Stimulated activated naive CD8-positive, alpha-beta T cell treated with anti-CD3 and anti-CD28 coated beads, Interleukin-15, Interleukin-2, amounts not matched to agents 100 U/mL and 50 U/mL, for 24 hours (primary cell): ENCODE results near the gene S100A16.

Experiments
- ATAC-seq: fragments of 150-1000 bp; cut with Tn5 transposase; one replicate; pipeline ENCODE4 v1.10.0; 2021
- DNase-seq: peaks from one replicate; pipeline ENCODE4 v3.0.0; 2021

Gene S100A16

GRCh38 chr1:153636312-153636711 is 23.4 kb upstream of the S100A16 start:
- DNase-seq (no peak), ATAC-seq (no peak)

DNA sequence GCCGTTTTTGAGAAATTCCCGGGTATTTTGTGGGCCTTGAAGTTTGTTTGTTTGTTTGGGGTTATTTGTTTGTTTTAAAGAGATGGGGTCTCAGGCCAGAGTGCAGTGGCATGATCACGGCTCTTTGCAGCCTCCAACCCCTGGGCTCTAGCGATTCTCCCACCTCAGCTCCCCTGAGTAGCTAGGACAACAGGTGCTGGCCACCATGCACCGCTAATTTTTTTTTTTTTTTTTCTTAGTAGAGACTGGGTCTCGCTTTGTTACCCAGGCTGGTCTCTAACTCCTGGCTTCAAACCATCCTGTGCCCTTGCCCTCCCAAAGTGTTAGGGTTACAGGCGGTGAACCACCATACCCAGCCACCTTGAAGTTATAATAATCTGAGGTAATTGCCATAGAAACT is 22.9 kb upstream of the S100A16 start:
- no peak for ATAC-seq

GRCh38 chr1:153633754-153634665 is 21.1 kb upstream of the S100A16 start, which contains the start of gene CHTOP:
Gene CHTOP (plus strand): TSS chr1:153634066. CDS start chr1:153636589, 2,523 bp downstream.
- ATAC-seq (peak; percentile 91), DNase-seq (peak; percentile 96)

More for the DNA sequence above, 22.9 kb upstream of the S100A16 start:
- DNase-seq: no peak

DNA sequence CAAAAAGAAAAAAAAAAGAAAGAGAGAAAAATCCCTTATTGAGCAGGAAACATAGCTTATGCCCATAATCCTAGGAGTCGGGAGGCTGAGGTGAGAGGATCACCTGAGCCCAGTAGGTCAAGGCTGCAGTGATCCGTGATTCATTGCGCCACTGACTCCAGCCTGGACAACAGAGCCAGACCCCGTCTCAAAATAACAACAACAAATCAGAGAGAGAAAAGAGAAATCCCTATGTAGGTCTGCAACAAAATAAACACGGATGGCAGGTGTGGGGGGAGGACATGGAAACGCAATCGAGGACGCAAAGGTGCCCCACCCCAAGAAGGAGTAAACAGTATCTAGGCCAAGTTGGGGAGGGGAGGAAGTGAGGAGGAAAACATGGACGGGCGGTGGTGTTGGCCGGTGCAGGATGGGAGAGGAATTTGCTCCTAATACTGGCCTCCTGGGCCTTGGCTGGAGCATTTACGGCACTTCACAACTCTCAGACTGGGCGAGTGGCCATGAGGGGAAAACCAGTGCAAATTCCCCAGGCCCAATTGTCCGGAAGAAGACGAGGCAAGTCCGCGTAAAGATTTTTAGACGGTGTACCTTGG is 20.3 kb upstream of the S100A16 start:
- no peak for DNase-seq
- no peak for ATAC-seq

DNA sequence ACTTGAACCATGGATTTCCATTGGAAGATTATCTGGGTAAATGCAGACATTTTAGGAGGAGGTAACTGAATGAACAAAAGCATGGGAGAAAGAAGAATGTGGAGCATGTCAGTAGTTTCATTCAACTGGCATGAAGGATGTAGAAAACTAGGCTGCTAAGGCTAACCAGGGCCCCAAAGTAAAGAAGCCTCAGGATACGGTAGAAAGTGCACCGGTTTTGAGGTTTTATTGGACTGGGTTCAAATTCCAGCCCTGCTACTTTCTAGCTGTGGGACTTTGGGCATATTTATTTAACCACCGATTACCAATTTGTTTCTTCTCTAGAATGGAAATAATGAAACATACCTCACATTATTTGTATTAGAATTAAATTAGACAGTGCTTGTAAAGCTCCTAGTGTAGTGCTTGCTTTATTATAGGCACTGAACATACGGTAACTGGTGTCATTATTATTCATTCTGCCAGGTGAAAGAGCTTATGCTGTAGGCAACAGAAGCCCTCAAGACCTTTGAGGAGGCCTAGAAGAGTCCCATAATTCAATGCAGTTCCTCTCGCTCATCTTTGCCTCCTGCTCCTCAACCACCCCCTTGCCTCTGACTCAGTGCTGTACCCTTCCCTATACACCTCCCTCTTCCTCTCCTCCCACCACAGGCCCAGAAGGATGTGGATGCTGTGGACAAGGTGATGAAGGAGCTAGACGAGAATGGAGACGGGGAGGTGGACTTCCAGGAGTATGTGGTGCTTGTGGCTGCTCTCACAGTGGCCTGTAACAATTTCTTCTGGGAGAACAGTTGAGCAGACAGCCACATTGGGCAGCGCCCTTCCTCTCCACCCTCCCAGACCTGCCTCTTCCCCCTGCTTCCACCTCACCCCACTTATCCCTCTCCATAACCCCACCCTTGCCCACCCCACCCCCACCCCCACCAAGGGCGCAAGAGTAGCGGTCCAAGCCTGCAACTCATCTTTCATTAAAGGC is 18.4 kb upstream of the S100A16 start:
- DNase-seq (peak; percentile 25), ATAC-seq (peak; percentile 11)

DNA sequence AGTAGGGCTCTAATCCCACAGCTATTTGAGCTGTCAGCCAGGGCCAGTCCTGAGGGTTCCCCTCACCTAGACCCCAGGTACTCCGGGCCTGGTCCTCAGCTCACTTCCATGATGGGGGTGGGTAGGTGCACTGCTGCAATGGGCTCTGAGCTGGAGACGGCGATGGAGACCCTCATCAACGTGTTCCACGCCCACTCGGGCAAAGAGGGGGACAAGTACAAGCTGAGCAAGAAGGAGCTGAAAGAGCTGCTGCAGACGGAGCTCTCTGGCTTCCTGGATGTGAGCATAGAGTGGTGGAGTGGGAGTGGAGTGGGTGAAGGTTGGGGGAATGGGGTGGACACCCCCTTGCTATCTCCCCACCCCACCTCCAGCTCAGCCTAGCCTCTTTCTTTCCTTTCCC is 17.4 kb upstream of the S100A16 start:
- DNase-seq: no peak
- no peak for ATAC-seq

DNA sequence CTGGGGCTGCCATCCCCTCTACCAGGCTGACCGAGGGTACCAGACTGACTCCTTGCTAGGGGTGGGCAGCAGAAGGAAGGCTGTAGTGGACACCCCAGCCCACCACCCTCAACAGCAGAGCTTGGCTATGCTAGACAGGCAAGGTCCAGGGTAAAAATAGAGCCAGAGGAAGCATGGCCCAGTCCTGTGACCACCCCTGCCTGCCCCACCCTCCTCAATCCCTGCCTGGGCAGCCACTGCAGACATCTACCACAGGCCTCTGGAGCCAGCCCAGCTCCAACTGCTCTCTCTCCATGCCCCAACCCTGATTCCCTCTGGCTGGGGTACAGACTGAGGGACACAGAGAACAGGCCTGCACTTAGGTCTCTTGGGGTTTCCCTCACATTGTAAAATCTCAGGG is 17.0 kb upstream of the S100A16 start:
- no peak for DNase-seq
- ATAC-seq: no peak

DNA sequence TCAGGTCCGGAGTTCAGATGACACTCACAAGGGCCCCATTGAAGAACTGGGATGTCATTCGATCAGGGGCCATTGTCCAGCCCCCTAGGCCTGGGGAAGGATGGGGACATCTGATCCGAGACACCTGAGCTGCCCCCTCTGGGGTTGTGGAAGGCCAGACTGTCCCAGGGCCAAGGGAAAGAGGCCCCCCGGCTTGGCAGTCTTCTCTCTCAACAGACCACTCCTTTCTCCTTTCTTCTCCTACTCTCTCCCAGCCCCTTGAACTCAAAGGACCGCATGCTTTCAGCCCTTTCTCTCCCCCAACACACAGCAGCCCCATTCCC is 16.4 kb upstream of the S100A16 start:
- ATAC-seq (no peak), DNase-seq (no peak)

GRCh38 chr1:153628638-153629342 is 15.9 kb upstream of the S100A16 start:
- ATAC-seq (no peak), DNase-seq (no peak)

DNA sequence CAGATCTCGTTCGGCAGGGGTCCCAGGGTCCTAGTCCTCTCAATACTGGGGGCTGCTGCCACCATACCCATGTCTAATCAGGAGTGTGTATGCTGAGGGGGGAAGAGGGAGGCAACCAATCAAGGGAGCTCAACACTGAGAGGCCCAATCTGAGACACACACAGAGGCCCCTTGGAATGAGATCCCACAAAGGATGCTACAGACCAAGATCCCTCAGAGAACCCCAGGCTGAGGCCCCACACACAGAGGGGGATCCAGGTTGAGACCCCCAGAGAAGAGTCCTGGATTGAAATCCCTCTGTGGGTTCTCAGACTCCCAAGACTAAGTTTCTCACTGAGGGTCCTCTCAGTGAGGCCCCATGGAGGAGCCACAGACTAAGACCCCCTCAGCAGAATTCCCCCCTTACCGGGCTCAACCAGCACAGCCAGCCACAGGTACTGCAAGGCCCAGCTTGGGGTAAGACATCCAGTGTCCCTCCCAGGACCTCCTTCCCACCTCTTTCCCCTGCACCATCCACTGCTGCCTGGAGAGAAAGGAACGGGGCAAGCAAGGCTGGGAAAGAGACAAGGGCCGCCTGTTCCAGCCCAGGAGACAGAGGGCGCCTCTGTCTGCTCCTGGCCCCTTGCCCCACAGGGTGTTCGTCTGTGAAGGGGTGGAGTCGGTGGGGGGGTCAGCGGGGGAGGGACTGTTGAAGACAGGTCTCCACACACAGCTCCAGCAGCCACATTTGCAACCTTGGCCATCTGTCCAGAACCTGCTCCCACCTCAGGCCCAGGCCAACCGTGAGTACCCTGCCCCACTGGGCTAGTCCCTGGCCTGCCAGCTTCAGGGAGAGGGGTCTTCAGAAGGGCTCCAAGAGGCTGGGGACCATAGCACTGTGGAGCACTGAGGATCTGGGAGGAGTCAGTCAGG is 15.0 kb upstream of the S100A16 start, which contains the start of gene S100A1:
TSS of gene S100A1 (plus strand) at position 720 of the 912 bp plus-strand sequence. CDS start 2,088 bp downstream, outside the sequence.
- ATAC-seq (no peak), DNase-seq (no peak)

DNA sequence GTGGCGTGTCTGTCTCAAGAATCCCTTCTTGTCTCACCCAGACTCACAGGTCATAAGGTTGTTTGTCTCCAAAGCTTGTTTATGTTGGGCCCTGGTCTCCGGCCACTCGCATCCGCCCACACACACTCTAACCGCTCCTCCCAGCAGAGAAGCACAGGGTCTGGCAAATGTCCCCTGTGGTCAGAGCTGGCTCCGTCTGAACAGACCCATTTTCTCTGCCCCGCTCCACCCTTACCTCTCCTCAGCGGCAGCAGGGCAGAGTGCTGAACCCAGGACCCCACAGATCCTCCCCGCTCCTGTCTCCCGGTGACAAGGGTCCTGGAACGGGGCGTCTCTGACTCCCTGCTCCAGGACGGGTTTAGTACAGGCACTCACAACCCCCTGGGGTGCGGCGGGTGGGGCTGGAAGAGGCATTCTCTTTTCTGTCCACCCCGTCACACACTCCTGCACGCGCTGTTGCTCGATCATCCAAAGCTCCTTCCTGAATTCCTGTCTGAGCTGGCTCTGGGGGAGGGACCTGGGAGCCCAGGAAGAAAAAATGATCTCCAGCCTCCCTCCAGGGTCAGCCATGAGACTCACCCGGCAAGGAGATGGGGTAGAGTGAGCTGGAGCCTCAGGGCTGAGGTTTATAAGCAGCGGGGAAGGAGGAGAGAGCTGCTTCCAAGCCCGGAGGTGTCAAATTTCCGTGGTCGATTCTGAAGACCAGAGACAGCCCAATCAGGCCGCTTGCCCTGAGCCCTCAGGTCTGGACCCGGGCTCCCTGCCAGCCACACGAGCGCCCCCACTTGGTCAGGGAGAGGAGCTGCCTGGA is 14.2 kb upstream of the S100A16 start, which contains the start of gene S100A13:
TSS of gene S100A13 (minus strand) at position 602 of the 811 bp plus-strand sequence. CDS start 1,033 bp downstream, outside the sequence.
- ATAC-seq (peak; percentile 14), DNase-seq (peak; percentile 28)

DNA sequence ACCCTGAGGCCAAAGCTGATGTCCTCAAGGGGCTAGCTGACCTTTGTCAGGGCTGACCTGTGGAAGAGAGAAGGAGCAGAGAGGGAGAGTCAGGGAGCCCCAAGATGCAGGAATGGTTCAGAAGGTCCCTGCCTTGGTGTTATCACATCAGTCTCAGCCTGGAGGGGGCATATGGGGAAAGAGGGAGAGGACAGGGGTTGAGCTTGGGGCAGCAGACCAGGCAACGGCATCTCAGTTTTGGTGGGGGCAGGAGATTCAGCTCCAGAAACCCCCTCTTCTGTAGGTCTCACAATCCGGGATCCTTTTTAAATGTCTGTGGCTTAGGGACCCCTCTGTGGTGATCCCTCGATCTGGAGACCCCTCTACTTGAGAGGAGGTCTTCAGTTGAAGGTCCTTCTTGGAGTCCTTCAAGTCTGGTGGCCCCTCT is 13.6 kb upstream of the S100A16 start:
- ATAC-seq (no peak), DNase-seq (no peak)

GRCh38 chr1:153624965-153625611 is 12.2 kb upstream of the S100A16 start:
- DNase-seq (no peak), ATAC-seq (no peak)

DNA sequence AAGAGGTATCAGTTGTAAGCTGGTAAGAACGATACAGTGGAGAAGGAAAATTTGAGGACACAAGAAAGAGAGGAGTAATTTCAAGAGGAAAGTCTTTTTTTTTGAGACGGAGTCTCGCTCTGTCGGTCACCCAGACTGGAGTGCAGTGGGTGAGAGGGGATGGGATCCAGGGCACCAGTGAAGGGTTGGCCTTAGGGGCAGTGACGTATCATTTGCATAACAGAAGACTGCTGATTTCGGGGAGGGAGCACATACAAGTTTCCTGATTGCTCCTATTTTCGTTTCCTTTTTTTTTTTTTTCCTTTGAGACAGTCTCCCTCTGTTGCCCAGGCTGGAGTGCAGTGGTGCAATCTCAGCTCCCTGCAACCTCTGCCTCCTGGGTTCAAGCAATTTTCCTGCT is 10.2 kb upstream of the S100A16 start:
- DNase-seq: no peak

DNA sequence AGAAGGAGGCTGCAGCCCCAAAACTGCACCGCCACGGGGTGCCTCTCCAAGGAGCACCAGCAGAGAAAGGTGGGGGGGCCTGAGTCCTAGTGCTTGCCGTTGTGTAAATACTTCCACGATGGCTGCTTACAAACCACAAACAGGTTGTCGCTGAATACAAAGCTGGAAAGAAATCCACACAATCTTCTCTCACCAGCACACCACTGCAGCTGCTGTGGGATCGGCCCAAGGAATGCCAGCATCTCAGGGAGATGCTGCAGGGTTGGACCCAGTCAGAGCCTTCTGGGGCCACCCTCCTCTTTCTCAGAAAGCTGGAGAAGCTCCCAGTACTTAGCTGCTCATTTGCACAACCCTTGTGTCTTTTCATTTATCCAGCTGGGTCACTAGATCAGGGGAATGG is 6.2 kb upstream of the S100A16 start:
- no peak for ATAC-seq
- no peak for DNase-seq

More for the DNA sequence above, 10.2 kb upstream of the S100A16 start:
- ATAC-seq: no peak

- ATAC-seq (peak; percentile 77), DNase-seq (peak; percentile 78)
Measured at GRCh38 chr1:153617663-153618062, 4.7 kb upstream of the S100A16 start.

- DNase-seq (no peak), ATAC-seq (no peak)
Measured at GRCh38 chr1:153616917-153617311, 4.0 kb upstream of the S100A16 start.

- no peak for DNase-seq
Measured at GRCh38 chr1:153616144-153616916, 3.4 kb upstream of the S100A16 start, which contains the start of gene S100A14. Gene S100A14 (minus strand): TSS chr1:153616325. CDS start chr1:153615858, 467 bp downstream.

More at GRCh38 chr1:153616144-153616916, 3.4 kb upstream of the S100A16 start, which contains the start of gene S100A14:
- no peak for ATAC-seq
